ENCODE measurements around the gene DCLRE1B. TPM values are rescaled to one million over a fixed set of nuclear protein-coding genes. Genes with fewer than 3 reads are reported as not detected.
A peak's percentile ranks its signal among the peaks of the same experiment; 100 is the strongest.

The DCLRE1B gene
- polyA plus RNA-seq, 1 donor (not counting 4 experiments of a cell fraction or from before 2014, with no cell fraction given): 5.4 TPM

DNA sequence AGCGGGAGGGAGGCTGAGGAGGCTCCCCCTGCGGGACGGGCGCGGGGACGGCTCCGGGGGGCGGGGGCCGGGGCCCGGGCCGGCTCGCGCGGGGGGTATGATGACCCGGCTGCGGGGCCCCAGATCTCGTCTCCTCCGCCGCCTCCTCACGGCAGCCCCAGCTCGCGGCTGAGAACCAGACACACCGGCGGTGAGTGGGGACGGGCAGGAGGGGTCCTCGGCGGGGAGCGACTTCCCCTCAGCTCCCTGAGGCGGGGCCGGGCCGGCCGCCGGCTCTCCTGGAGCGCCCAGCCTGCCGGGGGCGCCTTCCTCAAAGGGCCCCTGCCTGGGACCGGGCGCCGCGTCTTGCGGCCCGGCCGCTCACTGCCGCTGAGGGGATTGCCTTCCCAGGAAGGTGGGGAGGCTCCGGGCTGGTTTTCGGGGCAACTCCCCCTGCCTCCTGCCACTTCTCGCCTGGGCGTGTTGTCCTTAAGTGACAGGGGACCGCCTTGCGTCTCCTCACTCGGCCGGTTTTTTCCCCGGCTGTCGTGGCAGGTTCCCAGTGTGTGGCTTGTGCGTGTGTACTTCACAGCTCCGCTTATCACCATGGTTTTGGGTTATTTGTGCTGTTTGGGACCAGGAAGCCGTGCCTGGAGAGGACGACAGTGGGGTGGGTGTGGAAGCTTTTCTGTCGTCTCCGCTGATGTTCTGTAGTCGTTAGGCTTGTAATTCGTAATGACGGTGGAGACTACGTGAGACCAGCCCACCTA lies 24.8 kb downstream of the DCLRE1B start:
- Histone ChIP-seq H3K4me2 (ENCODE audit: control insufficient read depth, extremely low read depth, insufficient read depth, low read depth, low read length) (peak overlapping the region; percentile 100), H3K4me3 (ENCODE audit: control insufficient read depth in 2 of 3, extremely low read depth in 1 of 3, insufficient read depth in 2 of 3, low read depth in 1 of 3, low read length in 3 of 3) (peak overlapping the region; percentile 89 to 91 (median 90)), H4K20me1 (ENCODE audit: control insufficient read depth, extremely low read depth, insufficient read depth, low read length) (peaks cover 2% of the 10 kb centered on the region), H3K27me3 (ENCODE audit: control insufficient read depth, extremely low read depth, insufficient read depth, low read length) (no peaks in the 10 kb centered on the region), H3K9me1 (ENCODE audit: control insufficient read depth, extremely low read depth, insufficient read depth, low read length) (no peaks in the 10 kb centered on the region), H3K27ac (ENCODE audit: control insufficient read depth, insufficient read depth, low read length) (peak overlapping the region; percentile 94), H3K36me3 (ENCODE audit: control insufficient read depth in 2 of 2, extremely low read depth in 1 of 2, insufficient read depth in 2 of 2, low read length in 2 of 2) (no peaks in the 10 kb centered on the region), H3K79me2 (ENCODE audit: control insufficient read depth, insufficient read depth, low read length) (peaks cover 50% of the 10 kb centered on the region), H3K9ac (ENCODE audit: control insufficient read depth, extremely low read depth, insufficient read depth, low read length) (peak overlapping the region; percentile 94), H2AFZ (ENCODE audit: control insufficient read depth, low read length) (peak overlapping the region; percentile 85), H3K4me1 (ENCODE audit: control insufficient read depth, extremely low read depth, insufficient read depth, low read length) (peaks cover 21% of the 10 kb centered on the region), H3K9me3 (ENCODE audit: control insufficient read depth, low read depth, low read length) (no peaks in the 10 kb centered on the region)
- dilution Hi-C loops (cut with MboI; ENCODE audit: extremely low pct_ligation_motif_present, low sequenced_read_pairs): no loop called here
- TF ChIP-seq EZH2 (IDR thresholded peaks at IDR 0.05; ENCODE audit: low read length): no peak
- TF ChIP-seq, protein P1, sequence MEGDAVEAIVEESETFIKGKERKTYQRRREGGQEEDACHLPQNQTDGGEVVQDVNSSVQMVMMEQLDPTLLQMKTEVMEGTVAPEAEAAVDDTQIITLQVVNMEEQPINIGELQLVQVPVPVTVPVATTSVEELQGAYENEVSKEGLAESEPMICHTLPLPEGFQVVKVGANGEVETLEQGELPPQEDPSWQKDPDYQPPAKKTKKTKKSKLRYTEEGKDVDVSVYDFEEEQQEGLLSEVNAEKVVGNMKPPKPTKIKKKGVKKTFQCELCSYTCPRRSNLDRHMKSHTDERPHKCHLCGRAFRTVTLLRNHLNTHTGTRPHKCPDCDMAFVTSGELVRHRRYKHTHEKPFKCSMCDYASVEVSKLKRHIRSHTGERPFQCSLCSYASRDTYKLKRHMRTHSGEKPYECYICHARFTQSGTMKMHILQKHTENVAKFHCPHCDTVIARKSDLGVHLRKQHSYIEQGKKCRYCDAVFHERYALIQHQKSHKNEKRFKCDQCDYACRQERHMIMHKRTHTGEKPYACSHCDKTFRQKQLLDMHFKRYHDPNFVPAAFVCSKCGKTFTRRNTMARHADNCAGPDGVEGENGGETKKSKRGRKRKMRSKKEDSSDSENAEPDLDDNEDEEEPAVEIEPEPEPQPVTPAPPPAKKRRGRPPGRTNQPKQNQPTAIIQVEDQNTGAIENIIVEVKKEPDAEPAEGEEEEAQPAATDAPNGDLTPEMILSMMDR (optimal IDR thresholded peaks at IDR 0.05 in 1 of 3, IDR thresholded peaks at IDR 0.05 in 1 of 3, conservative IDR thresholded peaks at IDR 0.05 in 1 of 3; ENCODE audit: extremely low read depth in 1 of 3, insufficient read depth in 2 of 3, low read length in 3 of 3): peak in 1 of 3 experiments; percentile 8
- peak; percentile 60 for FAIRE-seq
- no peak for DNase-seq (ENCODE audit: low read depth, low spot score)

DNA sequence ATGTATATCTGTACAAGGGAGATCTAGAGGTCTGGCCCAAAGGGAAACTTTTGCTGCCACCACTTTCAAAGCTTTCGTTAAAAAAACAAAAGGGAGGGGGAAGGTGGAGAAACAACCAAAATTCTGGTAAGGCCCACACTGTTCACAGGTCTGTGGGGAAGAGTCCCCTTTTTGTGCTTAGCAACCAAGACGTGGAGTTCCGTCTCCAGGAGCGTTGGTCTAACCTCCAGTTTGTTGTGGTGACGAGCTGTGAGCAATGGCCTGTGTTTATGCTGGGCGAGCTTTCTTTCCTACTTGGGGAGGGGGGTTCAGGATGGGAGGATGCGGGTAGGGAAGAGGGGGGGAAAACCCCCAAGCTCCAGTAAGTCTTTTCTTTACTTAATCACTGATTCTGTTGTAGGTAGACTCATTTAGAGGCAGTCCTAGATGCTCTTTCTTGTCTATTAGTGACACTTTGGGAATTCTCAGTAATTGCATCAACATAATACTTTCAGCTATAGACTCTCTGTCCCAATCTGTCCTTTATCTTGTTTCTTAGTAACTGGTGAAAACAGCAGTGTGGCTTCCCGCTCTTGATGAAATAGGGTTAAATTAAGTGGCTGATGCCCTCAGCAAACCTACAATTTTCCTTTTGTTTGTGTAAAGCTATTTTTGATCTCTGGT lies 25.5 kb downstream of the DCLRE1B start:
- H3K27ac ChIP-seq (ENCODE audit: control insufficient read depth, insufficient read depth, low read length): peak overlapping the region; percentile 94
- peak overlapping the region; percentile 89 to 91 (median 90) for H3K4me3 ChIP-seq (ENCODE audit: control insufficient read depth in 2 of 3, extremely low read depth in 1 of 3, insufficient read depth in 2 of 3, low read depth in 1 of 3, low read length in 3 of 3)
- FAIRE-seq: peak; percentile 13
- H3K4me1 ChIP-seq (ENCODE audit: control insufficient read depth, extremely low read depth, insufficient read depth, low read length): peaks cover 21% of the 10 kb centered on the region
- peaks cover 2% of the 10 kb centered on the region for H4K20me1 ChIP-seq (ENCODE audit: control insufficient read depth, extremely low read depth, insufficient read depth, low read length)
- H3K4me2 ChIP-seq (ENCODE audit: control insufficient read depth, extremely low read depth, insufficient read depth, low read depth, low read length): peak overlapping the region; percentile 100
- dilution Hi-C loops (cut with MboI; ENCODE audit: extremely low pct_ligation_motif_present, low sequenced_read_pairs): no loop called here
- peaks cover 57% of the 10 kb centered on the region for H3K79me2 ChIP-seq (ENCODE audit: control insufficient read depth, insufficient read depth, low read length)
- no peaks in the 10 kb centered on the region for H3K9me3 ChIP-seq (ENCODE audit: control insufficient read depth, low read depth, low read length)
- TF ChIP-seq EZH2 (IDR thresholded peaks at IDR 0.05; ENCODE audit: low read length): no peak
- TF ChIP-seq, protein P1 (optimal IDR thresholded peaks at IDR 0.05 in 1 of 3, IDR thresholded peaks at IDR 0.05 in 1 of 3, conservative IDR thresholded peaks at IDR 0.05 in 1 of 3; ENCODE audit: extremely low read depth in 1 of 3, insufficient read depth in 2 of 3, low read length in 3 of 3): no peak
- DNase-seq (ENCODE audit: low read depth, low spot score): no peak
- no peaks in the 10 kb centered on the region for H3K36me3 ChIP-seq (ENCODE audit: control insufficient read depth in 2 of 2, extremely low read depth in 1 of 2, insufficient read depth in 2 of 2, low read length in 2 of 2)
- peak overlapping the region; percentile 94 for H3K9ac ChIP-seq (ENCODE audit: control insufficient read depth, extremely low read depth, insufficient read depth, low read length)
- H2AFZ ChIP-seq (ENCODE audit: control insufficient read depth, low read length): peak overlapping the region; percentile 85
- H3K9me1 ChIP-seq (ENCODE audit: control insufficient read depth, extremely low read depth, insufficient read depth, low read length): no peaks in the 10 kb centered on the region
- H3K27me3 ChIP-seq (ENCODE audit: control insufficient read depth, extremely low read depth, insufficient read depth, low read length): no peaks in the 10 kb centered on the region
